HepG2 (cell line): ENCODE data around the gene OVCA2. TPM values are rescaled to one million over a fixed set of nuclear protein-coding genes. Genes with fewer than 3 reads are reported as not detected.

Experiments
- FOXC1 ChIP-seq: sonication (generic); formaldehyde crosslinking; IDR thresholded peaks from 2 replicates; pipeline ENCODE4 v1.8.0; 2022; ENCODE audit warnings: mild to moderate bottlenecking, missing genetic modification reagents, borderline replicate concordance
- KMT2B ChIP-seq: IDR thresholded peaks from 2 replicates; pipeline ENCODE4 v1.6.1; 2016; ENCODE audit warnings: missing genetic modification reagents, missing compliant biosample characterization
- MEIS2 ChIP-seq: sonication (generic); formaldehyde crosslinking; IDR thresholded peaks from 2 replicates; pipeline ENCODE4 v1.9.0; 2021; ENCODE audit warnings: mild to moderate bottlenecking, missing genetic modification reagents
- REPIN1 ChIP-seq: sonication (generic); formaldehyde crosslinking; IDR thresholded peaks from 2 replicates; pipeline ENCODE4 v1.8.0; 2022; ENCODE audit warnings: missing genetic modification reagents, low read depth, mild to moderate bottlenecking, borderline replicate concordance
- SCMH1 ChIP-seq: sonication (generic); formaldehyde crosslinking; IDR thresholded peaks from 2 replicates; pipeline ENCODE4 v1.9.0; 2021; ENCODE audit warnings: missing genetic modification reagents, mild to moderate bottlenecking, borderline replicate concordance
- SMAD1 ChIP-seq: sonication (generic); formaldehyde crosslinking; IDR thresholded peaks from 2 replicates; pipeline ENCODE4 v1.4.0; 2020; ENCODE audit warnings: missing genetic modification reagents, low read depth, mild to moderate bottlenecking, borderline replicate concordance
- SRSF4 ChIP-seq: fragments of 200-400 bp; formaldehyde crosslinking; IDR thresholded peaks from one replicate; pipeline ENCODE4 v1.6.1; 2018; ENCODE audit warnings: mild to moderate bottlenecking, low read depth, low read length, moderate library complexity; ENCODE audit not compliant: poor library complexity, severe bottlenecking
- TAF15 ChIP-seq: fragments of 200-400 bp; formaldehyde crosslinking; IDR thresholded peaks from one replicate; pipeline ENCODE4 v1.6.1; 2018; ENCODE audit warnings: mild to moderate bottlenecking, low read depth, low read length; ENCODE audit not compliant: poor library complexity, severe bottlenecking
- TBP ChIP-seq: sonication (generic); formaldehyde crosslinking; IDR thresholded peaks from 2 replicates; pipeline ENCODE4 v1.5.0; 2020; ENCODE audit warnings: missing genetic modification reagents
- U2AF1 ChIP-seq: fragments of 200-400 bp; formaldehyde crosslinking; optimal IDR thresholded peaks from 2 replicates; pipeline ENCODE3; 2017; ENCODE audit warnings: mild to moderate bottlenecking, low read depth, low read length
- ZBTB3 ChIP-seq: sonication (generic); formaldehyde crosslinking; IDR thresholded peaks from 2 replicates; pipeline ENCODE4 v1.4.0; 2020; ENCODE audit warnings: low read depth, mild to moderate bottlenecking, moderate library complexity, missing genetic modification reagents, borderline replicate concordance
- ZNF224 ChIP-seq: sonication (generic); formaldehyde crosslinking; IDR thresholded peaks from 2 replicates; pipeline ENCODE4 v1.5.0; 2020; ENCODE audit warnings: mild to moderate bottlenecking, missing genetic modification reagents
- ZNF569 ChIP-seq: sonication (generic); formaldehyde crosslinking; IDR thresholded peaks from 2 replicates; pipeline ENCODE4 v1.5.0; 2020; ENCODE audit warnings: mild to moderate bottlenecking, missing genetic modification reagents, moderate library complexity, borderline replicate concordance
- ZNF614 ChIP-seq: IDR thresholded peaks from 2 replicates; pipeline ENCODE4 v1.6.1; 2018; ENCODE audit warnings: missing biosample characterization, missing genetic modification reagents, inconsistent platforms, borderline replicate concordance
- ZSCAN9 ChIP-seq: IDR thresholded peaks from 2 replicates; pipeline ENCODE4 v1.6.1; 2016; ENCODE audit warnings: borderline replicate concordance
- polyA plus RNA-seq, 8 experiments: library from polyadenylated mRNA; depleted of rRNA in 3 of 8; stranded (reverse) in 7 of 8; unstranded in 1 of 8; fragments of >200 nt; fragmentation: Illumina TruSeq in 4 of 8; extraction: Trizol in 4 of 8; gene quantifications; 2 replicates each; pipeline versions ENCODE4 v1.2.1 to v1.2.3, GENCODE V29; 2011 to 2016; ENCODE audit warnings: low read depth in 4 of 8, missing spikeins in 1 of 8, mixed read lengths in 1 of 8; ENCODE audit not compliant: insufficient read depth in 1 of 8
- total RNA-seq, 5 experiments: library from RNA; depleted of rRNA; stranded (reverse); fragments of >200 nt; fragmentation: Illumina TruSeq; extraction: Trizol; gene quantifications; 2 replicates each; pipeline ENCODE4 v1.2.3, GENCODE V29; 2016; ENCODE audit warnings: low read depth in 1 of 5
- TF ChIP-seq, protein P1 (sequence below): sonication (generic); formaldehyde crosslinking; IDR thresholded peaks from 2 replicates; pipeline ENCODE4 v1.4.0; 2020; ENCODE audit warnings: missing genetic modification reagents
- TF ChIP-seq, protein P2 (sequence below): sonication (generic); formaldehyde crosslinking; IDR thresholded peaks from 2 replicates; pipeline ENCODE4 v1.4.0; 2020; ENCODE audit warnings: mild to moderate bottlenecking, missing genetic modification reagents
- TF ChIP-seq, protein P3 (sequence below): IDR thresholded peaks from 2 replicates; pipeline ENCODE4 v1.6.1; 2018; ENCODE audit warnings: missing genetic modification reagents, mild to moderate bottlenecking, missing compliant biosample characterization

Gene OVCA2
- total and polyA plus RNA-seq, 2 of the 13 experiments (the other 11 are each of a cell fraction or from before 2014, with no cell fraction given), result 23.7 to 28.2 TPM

DNA sequence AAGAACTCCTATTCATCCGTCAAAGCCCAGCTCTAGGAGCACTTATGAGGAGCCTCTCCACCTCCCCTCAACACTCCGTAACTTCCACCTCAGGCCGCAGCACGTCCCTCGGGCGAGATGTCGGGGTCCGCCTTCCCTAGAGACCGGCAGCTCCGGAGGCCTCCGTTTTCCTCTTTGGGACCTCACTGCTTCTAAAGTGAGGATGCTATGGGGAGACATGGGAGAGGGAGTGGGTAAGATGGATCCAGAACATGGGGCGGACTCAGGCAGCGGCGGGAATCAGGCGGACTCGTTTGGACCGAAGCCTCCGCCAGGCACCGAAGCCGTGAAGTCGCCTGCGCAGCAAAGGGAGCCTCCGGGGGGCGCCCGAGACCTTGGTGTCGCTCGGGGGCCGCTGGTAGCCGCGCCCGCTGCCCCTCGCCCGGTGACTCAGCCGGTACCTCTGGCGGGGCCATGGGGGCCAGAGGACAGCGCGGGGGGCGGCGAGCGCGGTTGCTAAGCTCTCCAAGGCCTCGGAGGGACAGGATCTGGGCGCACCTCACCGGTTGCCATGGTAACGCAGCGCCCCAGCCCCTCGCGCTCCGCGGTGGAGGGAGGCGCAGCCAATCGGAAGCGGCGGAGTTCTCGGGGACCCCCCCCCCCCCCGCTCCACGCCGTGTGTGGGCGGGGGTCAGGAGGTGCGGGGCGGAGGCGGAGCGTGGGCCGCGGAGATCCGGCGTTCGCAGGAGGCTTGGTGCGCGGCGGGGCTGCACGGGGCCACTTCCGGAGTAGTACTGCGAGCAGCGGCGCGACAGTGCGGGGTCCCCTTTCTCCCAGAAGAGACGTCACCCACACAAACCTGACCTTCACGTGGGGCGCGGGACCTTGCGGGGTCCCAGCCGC is 11.8 kb downstream of the OVCA2 start (continued):
- TF ChIP-seq, protein P1, sequence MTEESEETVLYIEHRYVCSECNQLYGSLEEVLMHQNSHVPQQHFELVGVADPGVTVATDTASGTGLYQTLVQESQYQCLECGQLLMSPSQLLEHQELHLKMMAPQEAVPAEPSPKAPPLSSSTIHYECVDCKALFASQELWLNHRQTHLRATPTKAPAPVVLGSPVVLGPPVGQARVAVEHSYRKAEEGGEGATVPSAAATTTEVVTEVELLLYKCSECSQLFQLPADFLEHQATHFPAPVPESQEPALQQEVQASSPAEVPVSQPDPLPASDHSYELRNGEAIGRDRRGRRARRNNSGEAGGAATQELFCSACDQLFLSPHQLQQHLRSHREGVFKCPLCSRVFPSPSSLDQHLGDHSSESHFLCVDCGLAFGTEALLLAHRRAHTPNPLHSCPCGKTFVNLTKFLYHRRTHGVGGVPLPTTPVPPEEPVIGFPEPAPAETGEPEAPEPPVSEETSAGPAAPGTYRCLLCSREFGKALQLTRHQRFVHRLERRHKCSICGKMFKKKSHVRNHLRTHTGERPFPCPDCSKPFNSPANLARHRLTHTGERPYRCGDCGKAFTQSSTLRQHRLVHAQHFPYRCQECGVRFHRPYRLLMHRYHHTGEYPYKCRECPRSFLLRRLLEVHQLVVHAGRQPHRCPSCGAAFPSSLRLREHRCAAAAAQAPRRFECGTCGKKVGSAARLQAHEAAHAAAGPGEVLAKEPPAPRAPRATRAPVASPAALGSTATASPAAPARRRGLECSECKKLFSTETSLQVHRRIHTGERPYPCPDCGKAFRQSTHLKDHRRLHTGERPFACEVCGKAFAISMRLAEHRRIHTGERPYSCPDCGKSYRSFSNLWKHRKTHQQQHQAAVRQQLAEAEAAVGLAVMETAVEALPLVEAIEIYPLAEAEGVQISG (CRISPR knock-in tag), result no peak; the same call in 1 of the 2 replicates
- no peak for TF ChIP-seq ZSCAN9 (CRISPR knock-in tag)
- no peak for TF ChIP-seq ZNF224 (CRISPR knock-in tag)
- TF ChIP-seq SCMH1 (CRISPR knock-in tag), result no peak
- TF ChIP-seq TAF15, result no peak
- no peak for TF ChIP-seq SRSF4
- TF ChIP-seq, protein P2, sequence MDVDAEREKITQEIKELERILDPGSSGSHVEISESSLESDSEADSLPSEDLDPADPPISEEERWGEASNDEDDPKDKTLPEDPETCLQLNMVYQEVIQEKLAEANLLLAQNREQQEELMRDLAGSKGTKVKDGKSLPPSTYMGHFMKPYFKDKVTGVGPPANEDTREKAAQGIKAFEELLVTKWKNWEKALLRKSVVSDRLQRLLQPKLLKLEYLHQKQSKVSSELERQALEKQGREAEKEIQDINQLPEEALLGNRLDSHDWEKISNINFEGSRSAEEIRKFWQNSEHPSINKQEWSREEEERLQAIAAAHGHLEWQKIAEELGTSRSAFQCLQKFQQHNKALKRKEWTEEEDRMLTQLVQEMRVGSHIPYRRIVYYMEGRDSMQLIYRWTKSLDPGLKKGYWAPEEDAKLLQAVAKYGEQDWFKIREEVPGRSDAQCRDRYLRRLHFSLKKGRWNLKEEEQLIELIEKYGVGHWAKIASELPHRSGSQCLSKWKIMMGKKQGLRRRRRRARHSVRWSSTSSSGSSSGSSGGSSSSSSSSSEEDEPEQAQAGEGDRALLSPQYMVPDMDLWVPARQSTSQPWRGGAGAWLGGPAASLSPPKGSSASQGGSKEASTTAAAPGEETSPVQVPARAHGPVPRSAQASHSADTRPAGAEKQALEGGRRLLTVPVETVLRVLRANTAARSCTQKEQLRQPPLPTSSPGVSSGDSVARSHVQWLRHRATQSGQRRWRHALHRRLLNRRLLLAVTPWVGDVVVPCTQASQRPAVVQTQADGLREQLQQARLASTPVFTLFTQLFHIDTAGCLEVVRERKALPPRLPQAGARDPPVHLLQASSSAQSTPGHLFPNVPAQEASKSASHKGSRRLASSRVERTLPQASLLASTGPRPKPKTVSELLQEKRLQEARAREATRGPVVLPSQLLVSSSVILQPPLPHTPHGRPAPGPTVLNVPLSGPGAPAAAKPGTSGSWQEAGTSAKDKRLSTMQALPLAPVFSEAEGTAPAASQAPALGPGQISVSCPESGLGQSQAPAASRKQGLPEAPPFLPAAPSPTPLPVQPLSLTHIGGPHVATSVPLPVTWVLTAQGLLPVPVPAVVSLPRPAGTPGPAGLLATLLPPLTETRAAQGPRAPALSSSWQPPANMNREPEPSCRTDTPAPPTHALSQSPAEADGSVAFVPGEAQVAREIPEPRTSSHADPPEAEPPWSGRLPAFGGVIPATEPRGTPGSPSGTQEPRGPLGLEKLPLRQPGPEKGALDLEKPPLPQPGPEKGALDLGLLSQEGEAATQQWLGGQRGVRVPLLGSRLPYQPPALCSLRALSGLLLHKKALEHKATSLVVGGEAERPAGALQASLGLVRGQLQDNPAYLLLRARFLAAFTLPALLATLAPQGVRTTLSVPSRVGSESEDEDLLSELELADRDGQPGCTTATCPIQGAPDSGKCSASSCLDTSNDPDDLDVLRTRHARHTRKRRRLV (CRISPR knock-in tag), result no peak
- TF ChIP-seq FOXC1 (CRISPR knock-in tag), result no peak
- TF ChIP-seq, protein P3, sequence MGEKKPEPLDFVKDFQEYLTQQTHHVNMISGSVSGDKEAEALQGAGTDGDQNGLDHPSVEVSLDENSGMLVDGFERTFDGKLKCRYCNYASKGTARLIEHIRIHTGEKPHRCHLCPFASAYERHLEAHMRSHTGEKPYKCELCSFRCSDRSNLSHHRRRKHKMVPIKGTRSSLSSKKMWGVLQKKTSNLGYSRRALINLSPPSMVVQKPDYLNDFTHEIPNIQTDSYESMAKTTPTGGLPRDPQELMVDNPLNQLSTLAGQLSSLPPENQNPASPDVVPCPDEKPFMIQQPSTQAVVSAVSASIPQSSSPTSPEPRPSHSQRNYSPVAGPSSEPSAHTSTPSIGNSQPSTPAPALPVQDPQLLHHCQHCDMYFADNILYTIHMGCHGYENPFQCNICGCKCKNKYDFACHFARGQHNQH (CRISPR knock-in tag), result peak; percentile 52; the same call in 1 of the 2 replicates
- TF ChIP-seq KMT2B (CRISPR knock-in tag), result no peak
- TF ChIP-seq TBP (CRISPR knock-in tag), result no peak
- no peak for TF ChIP-seq ZBTB3 (CRISPR knock-in tag)
- TF ChIP-seq MEIS2 (CRISPR knock-in tag), result no peak
- no peak for TF ChIP-seq SMAD1 (CRISPR knock-in tag)
- TF ChIP-seq U2AF1, result no peak
- TF ChIP-seq ZNF614 (CRISPR knock-in tag), result no peak
- no peak for TF ChIP-seq ZNF569 (CRISPR knock-in tag)
- no peak for TF ChIP-seq REPIN1 (CRISPR knock-in tag)
